Bronchial epithelial cell (primary cell): ENCODE results near the gene SERPINB7. TPM values are rescaled to one million over a fixed set of nuclear protein-coding genes. Genes with fewer than 3 reads are reported as not detected.

Experiments used
- DNase-seq: peaks from one replicate; pipeline ENCODE4 v3.0.0-alpha.2; 2010; ENCODE audit warnings: low read depth
- FAIRE-seq: peaks from 2 replicates; lab custom pipeline; 2011; peaks lifted over from hg19 to GRCh38; lab: Jason Lieb, UNC
- H3K27me3 ChIP-seq: 2 replicates; pipeline ENCODE4 v1.5.1; 2011; ENCODE audit warnings: low read length; ENCODE audit not compliant: control insufficient read depth, insufficient read depth
- H3K36me3 ChIP-seq: 2 replicates; pipeline ENCODE4 v1.5.1; 2011; ENCODE audit warnings: low read length; ENCODE audit not compliant: control insufficient read depth, insufficient read depth
- H3K4me3 ChIP-seq: 2 replicates; pipeline ENCODE4 v1.5.1; 2011; ENCODE audit warnings: mild to moderate bottlenecking, low read depth, low read length, control low read depth
- CTCF ChIP-seq: IDR thresholded peaks from 2 replicates; pipeline ENCODE4 v1.5.1; 2011; ENCODE audit warnings: mild to moderate bottlenecking, moderate library complexity, low read length, control low read depth, inconsistent platforms; ENCODE audit not compliant: insufficient read depth, severe bottlenecking
- total RNA-seq: library from RNA; depleted of rRNA; stranded (reverse); fragments of >200 nt; gene quantifications from 2 replicates; pipeline ENCODE4 v1.2.1, GENCODE V29; 2014

SERPINB7 gene
- total RNA-seq, 1 donor from 2014 or later = 25.0 TPM

- Histone ChIP-seq H3K36me3 (no peaks in the 10 kb centered on the region), H3K27me3 (no peaks in the 10 kb centered on the region), H3K4me3 (no peak overlapping the region)
- DNase-seq = peak; percentile 86
- peak; percentile 75 for TF ChIP-seq CTCF
- FAIRE-seq = no peak
Observed at GRCh38 chr18:63850020-63850419, 74.8 kb downstream of the SERPINB7 start.

- peak; percentile 82 for DNase-seq
- no peaks in the 10 kb centered on the region for H3K36me3 ChIP-seq
- H3K4me3 ChIP-seq = no peak overlapping the region
- no peaks in the 10 kb centered on the region for H3K27me3 ChIP-seq
- FAIRE-seq = peak; percentile 66
- no peak for TF ChIP-seq CTCF
Observed at GRCh38 chr18:63850636-63851035, 75.4 kb downstream of the SERPINB7 start.

Other genes with a start within 250 kb of the SERPINB7 start
- 0.53 and 1.4 TPM in 2 replicates for gene SERPINB12, start 233.0 kb upstream of the SERPINB7 start, total RNA-seq
- 8.2 and 48.0 TPM in 2 replicates for gene SERPINB13, start 188.1 kb upstream of the SERPINB7 start, total RNA-seq
- gene SERPINB4, start 131.2 kb upstream of the SERPINB7 start, total RNA-seq = 0.26 and 15.7 TPM in 2 replicates
- gene SERPINB3, start 113.5 kb upstream of the SERPINB7 start, total RNA-seq = 22.4 and 165 TPM in 2 replicates
- gene SERPINB11, start 72.5 kb upstream of the SERPINB7 start, total RNA-seq = 1.6 and 9.5 TPM in 2 replicates
- 50.5 and 64.6 TPM in 2 replicates for gene SERPINB2, start 112.3 kb downstream of the SERPINB7 start, total RNA-seq
- gene SERPINB10, start 132.5 kb downstream of the SERPINB7 start, total RNA-seq = under 0.01 and 0.79 TPM in 2 replicates
- 0.13 and 0.26 TPM in 2 replicates for gene HMSD, start 173.9 kb downstream of the SERPINB7 start, total RNA-seq
- 27.9 and 64.8 TPM in 2 replicates for gene SERPINB8, start 194.7 kb downstream of the SERPINB7 start, total RNA-seq